Glomerular visceral epithelial cell (primary cell): ENCODE results near the gene HSFX4.
"Not testable (repeated sequence)": the region's sequence is repeated elsewhere in the genome, so short reads cannot be mapped to it uniquely, and the experiment has no call there.

Experiments
- DNase-seq: peaks from one replicate; pipeline ENCODE4 v3.0.0-alpha.2; 2016; ENCODE audit errors: extremely low spot score

HSFX4 gene, protein sequence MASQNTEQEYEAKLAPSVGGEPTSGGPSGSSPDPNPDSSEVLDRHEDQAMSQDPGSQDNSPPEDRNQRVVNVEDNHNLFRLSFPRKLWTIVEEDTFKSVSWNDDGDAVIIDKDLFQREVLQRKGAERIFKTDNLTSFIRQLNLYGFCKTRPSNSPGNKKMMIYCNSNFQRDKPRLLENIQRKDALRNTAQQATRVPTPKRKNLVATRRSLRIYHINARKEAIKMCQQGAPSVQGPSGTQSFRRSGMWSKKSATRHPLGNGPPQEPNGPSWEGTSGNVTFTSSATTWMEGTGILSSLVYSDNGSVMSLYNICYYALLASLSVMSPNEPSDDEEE

DNA sequence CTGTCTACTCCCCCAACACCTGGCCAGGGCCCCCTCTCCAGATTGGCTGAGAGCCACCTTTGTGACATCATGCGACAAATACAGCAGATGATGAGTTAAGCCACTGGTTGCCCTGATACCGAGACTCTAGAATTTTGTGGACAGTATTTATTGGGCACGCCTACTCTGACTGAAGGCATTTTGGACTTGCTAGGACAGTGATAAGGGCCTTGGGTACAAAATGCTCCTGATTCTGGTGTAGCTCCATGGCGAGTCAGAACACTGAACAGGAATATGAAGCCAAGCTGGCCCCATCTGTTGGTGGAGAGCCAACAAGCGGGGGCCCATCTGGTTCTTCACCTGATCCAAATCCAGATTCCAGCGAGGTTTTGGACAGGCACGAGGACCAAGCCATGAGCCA, at the start of gene HSFX4:
HSFX4 (plus strand) TSS at position 174 of the 400 bp plus-strand sequence; CDS start at position 246, 72 bp downstream.
- not testable (repeated sequence) for DNase-seq

DNA sequence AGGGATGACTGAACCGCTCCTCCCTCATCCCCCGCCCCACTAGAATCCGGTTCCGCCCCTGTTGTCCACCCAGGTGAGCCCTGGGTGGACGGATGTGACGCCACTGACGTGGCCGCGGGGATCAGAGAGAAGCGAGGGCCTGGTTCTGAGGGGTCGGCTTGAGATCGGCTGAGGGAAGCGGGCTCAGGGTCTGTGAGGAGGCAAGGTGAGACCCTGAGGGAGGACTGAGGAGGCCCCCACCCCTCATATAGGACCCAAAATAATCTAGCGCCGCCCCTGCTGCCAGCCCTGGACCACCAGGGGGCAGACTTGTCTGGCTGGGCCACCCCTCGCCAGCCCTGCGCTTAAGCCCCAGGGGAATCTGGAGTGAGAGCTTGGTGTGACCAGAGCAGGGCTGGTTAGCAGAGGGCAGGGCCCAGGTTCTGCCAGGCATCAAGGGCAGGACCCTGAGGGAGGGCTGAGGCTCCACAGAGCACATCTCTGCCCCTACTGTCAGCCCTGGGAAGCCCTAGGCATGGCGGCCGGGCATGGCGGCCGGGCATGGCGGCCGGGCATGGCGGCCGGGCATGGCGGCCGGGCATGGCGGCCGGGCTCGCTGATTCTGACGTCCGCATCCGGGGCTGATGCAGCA, 48.2 kb upstream of the HSFX4 start, which contains the start of gene MAGEA8:
MAGEA8 (plus strand) TSS at position 103 of the 631 bp plus-strand sequence. CDS start 3,090 bp downstream, outside the sequence.
- no peak for DNase-seq

DNA sequence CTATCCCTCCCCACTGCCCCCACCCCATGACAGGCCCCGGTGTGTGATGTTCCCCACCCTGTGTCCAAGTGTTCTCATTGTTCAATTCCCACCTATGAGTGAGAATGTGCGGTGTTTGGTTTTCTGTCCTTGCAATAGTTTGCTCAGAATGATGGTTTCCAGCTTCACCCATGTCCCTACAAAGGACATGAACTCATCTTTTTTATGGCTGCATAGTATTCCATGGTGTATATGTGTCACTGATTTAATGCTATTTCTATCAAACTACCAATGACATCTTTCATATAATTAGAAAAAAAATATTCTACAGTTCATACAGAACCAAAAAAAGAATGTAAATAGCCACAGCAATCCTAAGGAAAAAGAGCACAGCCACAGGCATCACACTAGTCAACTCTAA, 38.5 kb upstream of the HSFX4 start:
- not testable (repeated sequence) for DNase-seq

DNA sequence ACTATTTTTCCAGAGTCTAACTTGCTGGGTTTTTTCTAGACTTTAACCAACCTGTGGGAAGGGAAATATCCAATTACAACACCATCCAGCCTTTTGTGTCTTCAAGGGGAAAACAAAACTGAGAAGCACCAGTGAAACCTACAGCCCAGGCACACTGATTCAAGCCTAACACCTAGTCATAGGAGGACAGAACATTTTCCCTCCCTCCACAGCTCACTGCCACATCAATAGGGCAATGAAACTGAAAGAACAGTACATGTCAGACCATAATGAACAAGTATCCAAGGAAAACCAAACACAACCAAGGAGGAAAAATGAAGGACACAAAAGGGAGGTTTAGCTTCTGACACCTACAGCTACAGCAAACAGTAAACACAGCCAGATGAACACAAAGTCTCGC, 30.8 kb upstream of the HSFX4 start:
- no peak for DNase-seq

DNA sequence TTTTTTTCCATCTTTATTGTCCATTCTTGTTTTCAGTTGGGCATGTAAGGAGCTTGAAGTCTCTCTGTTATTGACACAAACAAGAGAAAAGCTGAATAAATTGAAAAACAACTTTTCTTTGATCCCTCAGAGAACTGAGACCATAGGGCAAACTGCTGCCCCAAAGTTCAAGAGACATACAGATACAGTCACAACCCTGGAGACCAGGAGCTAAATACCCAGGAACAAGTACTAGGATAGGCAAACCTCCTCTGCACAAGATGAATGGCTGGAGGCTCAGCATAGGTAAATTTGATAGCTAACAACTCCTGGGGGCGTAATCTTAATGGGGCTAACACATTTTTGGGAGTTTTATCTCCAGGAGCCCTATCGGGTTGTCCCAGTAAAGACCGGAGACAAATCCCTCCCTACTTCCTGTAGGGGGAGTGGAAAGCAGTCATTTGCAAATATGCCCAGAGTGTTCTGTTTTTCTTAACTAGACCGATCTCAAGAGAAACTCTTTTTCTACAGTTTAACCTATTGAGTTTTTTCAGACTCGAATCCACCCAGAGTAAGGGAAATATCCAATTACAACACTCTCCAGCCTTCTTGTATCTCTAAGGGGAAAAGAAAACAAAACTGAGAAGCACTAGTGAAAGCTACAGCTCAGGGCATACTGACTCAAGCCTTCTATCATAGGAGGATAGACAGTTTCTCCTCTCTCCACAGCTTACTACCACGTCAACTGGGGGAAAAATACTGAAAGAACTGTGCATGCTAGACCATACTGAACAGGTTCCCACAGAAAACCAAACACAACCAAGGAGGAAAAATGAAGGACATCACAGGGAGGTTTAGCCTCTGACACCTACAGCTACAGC, 25.3 kb upstream of the HSFX4 start:
- no peak for DNase-seq

DNA sequence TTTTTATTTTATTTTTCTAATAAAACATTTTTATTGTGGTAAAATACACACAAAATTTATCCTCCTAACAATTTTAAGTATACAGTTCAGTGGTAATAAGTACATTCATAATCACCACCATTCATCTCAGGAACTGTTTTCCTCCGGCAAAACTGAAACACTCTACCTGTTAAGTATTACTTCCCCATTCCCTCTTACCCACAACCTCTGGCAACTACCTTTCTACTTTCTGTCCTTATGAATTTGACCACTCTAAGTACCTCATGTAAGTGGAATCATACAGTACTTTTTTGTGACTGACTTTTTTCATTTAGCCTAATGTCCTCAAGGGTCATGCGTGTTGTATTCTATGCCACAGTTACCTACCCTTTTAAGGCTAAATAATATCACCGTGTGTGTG, 21.1 kb upstream of the HSFX4 start:
- DNase-seq = no peak

DNA sequence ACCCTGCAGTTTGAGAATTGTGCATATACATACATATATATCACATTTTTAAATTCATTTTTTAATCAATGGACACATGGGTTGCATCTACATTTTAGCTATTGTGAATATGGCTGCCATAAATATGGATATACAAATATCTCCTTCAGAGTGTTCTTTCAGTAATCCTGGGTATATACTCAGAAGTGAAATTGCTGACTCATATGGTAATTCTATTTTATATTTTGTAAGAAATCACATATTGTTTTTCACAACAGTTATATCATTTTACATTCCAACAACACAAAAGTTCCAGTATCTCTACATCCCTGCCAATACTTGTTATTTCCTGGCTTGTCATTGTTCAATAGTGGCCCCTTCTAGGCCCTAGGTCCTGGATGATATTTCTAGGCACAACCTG, 20.6 kb upstream of the HSFX4 start:
- no peak for DNase-seq

DNA sequence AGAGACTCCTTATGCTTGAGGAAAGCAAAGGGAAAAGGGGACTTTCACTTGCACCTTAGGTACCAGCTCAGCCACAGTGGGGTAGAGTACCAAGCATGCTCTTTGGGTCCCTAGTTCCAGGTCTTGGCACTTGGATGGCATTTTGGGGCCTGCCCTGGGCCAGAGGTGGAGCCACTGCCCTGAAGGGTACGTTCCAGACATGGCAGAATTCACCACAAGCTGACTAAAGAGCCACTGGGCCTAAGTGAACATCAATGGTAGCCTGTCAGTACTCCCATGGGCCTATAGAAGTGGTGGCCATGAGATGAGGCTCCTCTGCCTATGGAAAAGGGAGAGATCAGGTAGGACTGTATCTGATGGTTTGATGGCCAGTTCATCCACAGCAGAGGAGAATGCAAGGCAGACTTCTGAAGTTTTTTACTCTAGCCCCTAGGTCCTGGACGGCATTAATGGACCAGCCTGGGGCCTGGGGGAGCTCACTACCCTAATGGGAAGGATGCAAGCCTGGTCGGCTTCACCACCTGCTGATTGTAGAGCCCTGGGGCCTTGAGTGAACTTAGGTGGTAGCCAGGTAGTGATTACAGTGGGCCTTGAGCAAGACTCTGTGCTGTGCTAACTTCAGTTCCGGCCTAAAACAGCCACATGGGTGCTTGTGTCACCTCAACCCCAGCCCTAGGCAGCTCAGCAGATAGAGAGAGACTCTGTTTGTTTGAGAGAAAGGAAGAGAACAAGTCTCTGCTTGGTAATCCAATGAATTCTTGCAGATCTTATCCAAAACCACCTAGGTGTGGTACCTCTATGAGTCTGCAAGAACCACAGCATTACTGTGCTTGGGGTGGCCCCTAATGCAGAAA, 19.8 kb upstream of the HSFX4 start:
- no peak for DNase-seq

DNA sequence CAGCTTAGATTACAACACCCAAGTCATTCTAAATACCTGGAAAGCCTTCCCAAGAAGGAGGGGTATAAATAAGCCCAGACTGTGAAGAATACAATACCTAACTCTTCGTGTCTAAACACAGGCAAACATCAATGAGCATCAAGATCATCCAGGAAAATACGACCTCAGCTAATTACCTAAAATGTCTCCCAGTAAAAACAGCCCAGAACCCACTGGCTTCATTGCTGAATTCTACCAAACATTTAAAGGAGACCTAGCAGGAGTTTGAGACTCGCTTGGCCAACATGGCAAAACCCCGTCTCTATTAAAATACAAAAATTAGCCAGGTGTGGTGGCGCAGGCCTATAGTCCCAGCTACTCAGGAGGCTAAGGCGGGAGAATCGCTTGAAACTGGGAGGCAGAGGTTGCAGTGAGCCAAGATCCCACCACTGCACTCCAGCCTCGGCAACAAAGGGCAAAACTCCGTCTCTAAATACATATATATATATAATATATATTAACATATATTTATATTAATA, 19.1 kb upstream of the HSFX4 start:
- DNase-seq = no peak

DNA sequence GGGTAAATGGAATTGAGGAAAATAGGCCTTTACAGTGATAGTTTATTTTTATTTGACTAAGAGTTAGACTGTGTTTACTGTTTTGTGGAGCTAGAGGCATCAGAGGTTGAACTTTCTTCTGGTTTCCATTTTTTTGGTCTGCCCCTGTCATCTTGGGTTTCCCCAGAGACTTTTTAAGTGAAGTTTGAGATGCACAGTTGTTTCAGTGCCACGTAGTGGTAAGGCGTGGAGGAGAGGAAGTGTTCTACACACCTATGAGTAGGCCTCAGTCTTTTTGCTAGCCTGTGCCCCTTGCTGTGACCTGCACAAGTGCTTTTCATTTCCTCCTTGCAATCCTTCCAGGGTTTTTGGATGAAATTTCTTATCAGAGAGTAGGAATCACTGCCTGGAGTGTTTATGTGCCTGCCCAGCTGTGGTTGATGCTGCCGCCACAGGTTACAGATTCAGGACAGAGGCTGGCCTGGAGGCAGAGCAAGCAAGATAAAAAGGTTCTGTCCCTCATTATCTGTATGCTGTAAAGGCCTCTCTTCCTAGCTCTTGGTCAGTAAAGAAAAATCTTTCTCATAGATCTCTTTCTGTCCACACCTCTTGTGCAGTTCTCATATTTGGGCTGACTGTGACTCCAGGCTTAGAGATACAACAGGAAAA, 12.5 kb upstream of the HSFX4 start:
- no peak for DNase-seq

DNA sequence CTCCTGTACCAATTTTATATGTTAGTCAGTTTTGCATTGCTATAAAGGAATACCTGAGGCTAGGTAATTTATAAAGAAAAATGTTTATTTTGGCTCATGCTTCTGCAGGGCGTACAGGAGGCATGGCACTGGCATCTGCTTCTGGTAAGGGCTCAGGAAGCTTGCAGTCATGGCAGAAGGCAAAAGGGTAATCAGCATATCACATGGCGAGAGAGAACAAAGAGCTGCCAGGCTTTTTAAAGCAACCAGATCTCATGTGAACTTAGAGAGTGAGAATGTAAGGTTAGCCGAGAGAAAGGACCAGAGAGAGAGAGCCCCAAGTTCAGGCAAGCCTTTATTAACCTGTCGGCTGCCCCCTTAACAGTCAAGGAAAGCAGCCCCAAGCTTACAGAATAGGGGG, 5.5 kb upstream of the HSFX4 start:
- DNase-seq = not testable (repeated sequence)

DNA sequence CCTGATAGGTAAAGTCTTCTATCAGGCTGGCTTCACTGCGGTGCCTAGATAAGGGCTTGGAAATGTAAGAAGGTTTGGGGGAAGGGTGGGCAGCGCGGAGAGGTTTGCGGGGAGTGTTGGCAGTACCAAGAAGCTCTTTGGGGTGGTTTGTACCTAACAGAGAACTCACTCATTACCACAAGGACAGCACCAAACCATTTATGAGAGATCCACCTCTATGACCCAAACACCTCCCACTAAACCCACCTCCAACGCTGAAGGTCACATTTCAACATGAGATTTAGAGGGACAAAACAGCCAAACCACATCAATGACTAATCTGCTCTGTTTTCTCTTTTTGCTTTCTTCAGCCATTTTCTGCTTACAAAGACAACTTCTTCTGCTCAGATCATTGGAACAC, 4.9 kb upstream of the HSFX4 start:
- not testable (repeated sequence) for DNase-seq

DNA sequence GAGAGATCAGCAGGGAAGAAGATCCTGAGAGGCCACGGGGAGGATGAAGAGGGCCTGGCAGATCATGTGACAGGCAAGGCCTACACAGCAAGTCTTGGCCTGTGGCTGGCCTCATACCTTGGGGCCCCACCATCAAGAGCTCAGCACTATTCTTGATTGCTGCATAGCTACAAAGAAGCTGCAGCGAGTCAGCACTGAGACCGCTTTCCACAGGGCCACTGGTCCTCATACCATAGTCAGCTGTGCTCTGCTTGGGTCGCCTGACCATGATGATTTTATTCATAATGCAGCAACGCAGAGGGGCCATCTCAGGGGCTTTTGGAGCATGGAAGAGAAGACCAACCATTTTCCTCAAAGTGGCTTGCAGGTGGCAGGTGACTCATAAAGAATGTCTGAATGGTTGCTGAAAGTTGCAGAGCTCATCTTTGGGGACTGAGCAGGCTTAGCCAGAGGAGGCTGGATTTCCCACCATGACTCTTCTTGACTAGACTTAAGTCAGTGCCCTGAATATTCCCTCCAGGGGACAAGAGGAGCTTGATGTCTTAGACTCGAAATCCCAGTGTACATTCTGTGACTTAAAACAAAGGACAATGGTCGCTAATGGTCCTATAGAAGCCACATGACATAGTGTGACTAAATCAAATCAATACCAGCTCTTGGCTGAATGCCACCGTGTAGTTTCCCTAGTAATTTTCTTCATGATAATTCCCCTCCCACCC, 2.0 kb upstream of the HSFX4 start:
- not testable (repeated sequence) for DNase-seq

DNA sequence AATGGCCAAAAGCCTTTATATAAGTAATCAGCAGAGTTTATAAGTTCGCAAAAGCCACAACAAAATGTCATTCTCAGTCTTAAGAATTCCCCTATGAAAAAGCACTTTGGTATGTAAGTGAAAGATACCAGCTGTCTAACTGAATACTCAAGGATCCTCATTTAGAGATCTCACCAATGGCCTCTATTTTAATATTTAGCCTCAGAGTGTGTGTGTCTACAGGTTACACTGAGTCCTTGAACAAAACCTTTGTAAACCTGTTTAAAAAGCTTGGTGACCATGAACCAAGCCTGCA, 1.5 kb upstream of the HSFX4 start:
- DNase-seq = not testable (repeated sequence)

DNA sequence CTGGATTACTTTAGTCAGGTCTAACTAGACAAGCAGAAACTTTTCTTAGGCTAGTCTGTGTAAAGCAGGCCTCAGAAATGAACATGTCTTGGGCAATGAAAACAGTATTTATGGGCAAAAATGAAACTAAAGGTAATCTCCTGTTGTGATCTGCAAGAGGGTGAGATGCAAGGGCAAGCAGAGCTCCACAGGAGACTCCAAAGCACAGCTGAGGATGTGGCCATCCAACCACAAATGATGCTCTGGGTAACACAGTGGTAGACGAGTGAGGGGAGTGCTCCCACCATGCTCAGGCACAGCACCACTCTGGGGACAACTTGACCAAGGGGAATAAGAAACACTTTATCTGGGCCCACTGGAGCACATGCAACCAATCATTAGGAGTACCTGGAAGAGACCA, 738 bp upstream of the HSFX4 start:
- DNase-seq = not testable (repeated sequence)

DNA sequence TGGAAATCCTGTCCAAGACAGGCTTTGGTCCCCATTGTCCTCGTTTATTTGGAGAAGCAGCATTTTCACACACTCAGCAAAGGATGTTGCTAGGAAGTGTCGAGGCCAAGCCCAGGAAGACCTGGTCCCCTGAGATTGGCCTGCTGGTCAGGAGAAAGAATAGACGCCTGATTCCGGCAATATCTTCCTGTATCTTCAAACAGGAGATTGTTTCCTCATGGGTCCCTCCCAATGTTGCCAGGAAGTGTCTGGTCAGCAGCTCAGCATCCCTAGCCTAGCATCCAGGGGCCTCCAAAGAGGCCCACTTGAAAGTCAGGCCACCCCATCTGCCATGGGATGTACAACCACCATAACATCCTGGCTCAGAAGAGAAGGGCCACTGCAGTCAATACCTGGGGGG, 2.0 kb downstream of the HSFX4 start:
- not testable (repeated sequence) for DNase-seq

DNA sequence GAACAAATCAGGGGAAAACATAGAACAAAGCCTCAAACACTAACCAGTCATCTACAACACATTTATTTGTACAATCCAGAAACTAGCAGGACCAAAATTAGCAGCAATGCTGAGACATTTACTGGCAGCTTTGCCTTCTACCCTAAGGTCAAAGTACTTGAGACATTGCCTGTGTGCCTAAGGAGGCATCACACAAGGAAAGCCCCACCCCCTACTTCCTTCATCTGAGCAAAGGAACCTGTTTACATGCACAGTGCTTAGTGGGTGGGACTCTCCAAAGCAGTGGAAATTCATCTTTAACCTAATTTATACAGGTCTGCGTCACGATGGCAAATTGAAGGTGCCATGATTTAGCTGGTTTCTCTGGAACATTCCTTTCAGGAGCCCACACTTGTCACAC, 2.8 kb downstream of the HSFX4 start:
- DNase-seq = not testable (repeated sequence)

DNA sequence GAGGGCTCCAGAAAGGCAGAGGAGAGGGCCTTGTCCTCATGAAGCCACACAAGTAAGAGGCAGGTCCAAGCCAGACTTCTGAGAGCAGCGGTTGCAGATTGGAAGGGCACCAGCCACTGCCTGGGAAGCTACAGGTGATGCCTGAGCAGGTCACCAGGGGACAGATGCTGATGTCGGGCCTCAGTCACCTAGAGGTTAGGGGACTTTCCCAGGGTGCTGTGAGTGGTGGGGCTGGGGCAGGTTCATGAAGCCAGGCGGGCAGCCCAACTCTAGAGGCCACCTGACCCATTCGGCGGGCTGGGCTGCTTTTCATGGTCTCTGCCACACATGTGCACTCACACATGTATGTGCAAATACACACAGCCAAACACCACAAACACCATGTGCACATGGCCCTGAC, 3.6 kb downstream of the HSFX4 start:
- not testable (repeated sequence) for DNase-seq

DNA sequence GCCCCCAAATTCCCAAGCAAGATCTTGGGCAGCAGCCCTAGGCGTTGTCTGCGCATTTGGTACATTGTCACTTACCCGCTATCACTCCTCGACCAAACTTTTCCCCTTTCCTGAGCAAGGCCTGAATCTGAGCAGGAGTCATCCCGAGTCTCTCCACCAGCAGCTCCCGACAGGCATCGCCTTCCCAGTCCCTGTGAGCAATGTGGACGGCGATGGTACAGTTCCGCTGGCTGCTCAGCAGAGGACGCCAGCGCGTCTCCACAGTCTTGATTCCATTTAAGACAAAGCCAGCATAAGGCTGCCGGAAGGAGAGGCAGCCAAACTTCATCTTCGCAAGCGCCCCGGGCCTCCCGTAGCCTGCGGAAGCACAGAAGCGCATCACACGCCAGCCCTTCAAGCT, 4.2 kb downstream of the HSFX4 start:
- not testable (repeated sequence) for DNase-seq

DNA sequence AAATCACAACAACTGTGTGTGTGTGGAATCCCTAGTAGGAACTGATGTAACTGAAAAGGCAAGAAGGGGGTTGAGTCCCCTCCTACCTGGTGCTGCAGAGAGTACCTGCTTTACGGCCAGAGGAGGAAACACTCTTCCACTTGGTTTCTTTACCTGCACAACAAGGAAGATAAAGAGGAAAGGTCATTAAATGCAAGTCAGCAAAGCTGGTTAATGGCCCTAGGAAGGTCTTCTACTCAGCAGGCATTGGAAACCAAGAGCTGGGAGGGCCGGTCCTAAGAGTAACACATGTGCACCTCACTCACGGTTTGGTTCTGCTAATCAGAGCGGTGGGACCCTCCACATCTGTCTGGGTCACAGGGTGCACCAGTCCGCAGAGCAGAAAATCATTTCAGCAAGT, 8.0 kb downstream of the HSFX4 start:
- not testable (repeated sequence) for DNase-seq
